Measurements from ENCODE around the gene RNF181.
"Not testable (repeated sequence)": the region's sequence is repeated elsewhere in the genome, so short reads cannot be mapped to it uniquely, and the experiment has no call there.

The RNF181 gene

GRCh38 chr2:85600951-85601770 is 5.6 kb downstream of the RNF181 start:
- no peak for DNase-seq (ENCODE audit: low read depth)
- no peak for TF ChIP-seq CTCF (IDR thresholded peaks at IDR 0.05; ENCODE audit: insufficient read depth, low read depth, low read length, missing control alignments)
- peak overlapping the region; percentile 73 for H3K4me3 ChIP-seq (ENCODE audit: low read length)

GRCh38 chr2:85601771-85602475 is 6.4 kb downstream of the RNF181 start:
- no peak for TF ChIP-seq CTCF (IDR thresholded peaks at IDR 0.05; ENCODE audit: insufficient read depth, low read depth, low read length, missing control alignments)
- peak; percentile 55 for DNase-seq (ENCODE audit: low read depth)
- peak overlapping the region; percentile 73 for H3K4me3 ChIP-seq (ENCODE audit: low read length)

GRCh38 chr2:85602476-85603234 is 7.1 kb downstream of the RNF181 start, which contains the start of gene TMEM150A:
TMEM150A (minus strand) TSS chr2:85602698; CDS start chr2:85601948, 750 bp downstream.
- peak within 1 kb of the TSS; percentile 73 for H3K4me3 ChIP-seq (ENCODE audit: low read length)
- TF ChIP-seq CTCF (IDR thresholded peaks at IDR 0.05; ENCODE audit: insufficient read depth, low read depth, low read length, missing control alignments) = no peak
- DNase-seq (ENCODE audit: low read depth) = peak; percentile 91

- H3K4me3 ChIP-seq (ENCODE audit: low read length) = peak overlapping the region; percentile 73
- not testable (repeated sequence) for DNase-seq (ENCODE audit: low read depth)
These were observed 8.5 kb downstream of the RNF181 start for GRCh38 chr2:85604133-85604444.

- no peak for TF ChIP-seq CTCF (IDR thresholded peaks at IDR 0.05; ENCODE audit: insufficient read depth, low read depth, low read length, missing control alignments)
- no peak overlapping the region for H3K4me3 ChIP-seq (ENCODE audit: low read length)
- DNase-seq (ENCODE audit: low read depth) = peak; percentile 44
These were observed 9.2 kb downstream of the RNF181 start for GRCh38 chr2:85604568-85605339.

DNA sequence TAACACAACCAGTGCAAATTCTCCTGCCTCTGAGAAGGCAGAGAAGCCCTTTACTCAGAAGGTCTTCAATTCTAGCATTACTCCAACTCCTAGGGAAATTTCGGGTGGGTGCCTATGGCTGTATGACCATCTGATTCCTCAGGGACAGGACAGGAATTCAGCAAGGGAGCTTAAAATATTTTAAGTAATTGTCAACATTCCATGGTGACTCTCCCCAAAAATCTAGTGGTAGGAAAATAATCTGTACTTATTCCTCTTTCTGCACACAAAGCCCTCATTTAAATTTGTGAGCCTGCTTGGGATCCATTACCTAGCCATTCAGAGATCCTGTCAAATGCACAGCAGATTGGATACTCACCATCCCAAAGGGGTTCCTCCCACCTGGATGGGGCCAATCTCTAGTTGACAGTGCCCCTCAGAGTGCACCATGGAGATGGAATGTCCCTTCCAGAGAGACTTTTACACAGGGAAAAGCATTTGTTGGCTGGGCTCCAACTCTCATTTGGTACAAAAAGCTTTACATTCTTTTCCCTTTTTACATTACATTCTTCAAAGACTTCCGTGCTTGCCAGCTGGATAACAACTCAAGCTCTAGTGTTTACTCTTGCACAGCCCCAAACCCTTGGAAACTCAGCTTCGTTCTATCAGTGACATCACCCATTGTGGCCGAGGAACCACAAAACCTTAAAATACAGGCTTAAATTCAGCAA is 10.0 kb downstream of the RNF181 start:
- TF ChIP-seq CTCF (IDR thresholded peaks at IDR 0.05; ENCODE audit: insufficient read depth, low read depth, low read length, missing control alignments) = no peak
- H3K4me3 ChIP-seq (ENCODE audit: low read length) = no peak overlapping the region
- no peak for DNase-seq (ENCODE audit: low read depth)
